NCI-H82 treated with DMSO at 0.1 percent for 48 hours (cell line): ENCODE results near the gene FAM3A.

Experiments
- DNase-seq: peaks from one replicate; lab custom pipeline; 2025; ENCODE audit not compliant: unreplicated experiment; lab: John Stamatoyannopoulos, UW

The FAM3A gene

DNA sequence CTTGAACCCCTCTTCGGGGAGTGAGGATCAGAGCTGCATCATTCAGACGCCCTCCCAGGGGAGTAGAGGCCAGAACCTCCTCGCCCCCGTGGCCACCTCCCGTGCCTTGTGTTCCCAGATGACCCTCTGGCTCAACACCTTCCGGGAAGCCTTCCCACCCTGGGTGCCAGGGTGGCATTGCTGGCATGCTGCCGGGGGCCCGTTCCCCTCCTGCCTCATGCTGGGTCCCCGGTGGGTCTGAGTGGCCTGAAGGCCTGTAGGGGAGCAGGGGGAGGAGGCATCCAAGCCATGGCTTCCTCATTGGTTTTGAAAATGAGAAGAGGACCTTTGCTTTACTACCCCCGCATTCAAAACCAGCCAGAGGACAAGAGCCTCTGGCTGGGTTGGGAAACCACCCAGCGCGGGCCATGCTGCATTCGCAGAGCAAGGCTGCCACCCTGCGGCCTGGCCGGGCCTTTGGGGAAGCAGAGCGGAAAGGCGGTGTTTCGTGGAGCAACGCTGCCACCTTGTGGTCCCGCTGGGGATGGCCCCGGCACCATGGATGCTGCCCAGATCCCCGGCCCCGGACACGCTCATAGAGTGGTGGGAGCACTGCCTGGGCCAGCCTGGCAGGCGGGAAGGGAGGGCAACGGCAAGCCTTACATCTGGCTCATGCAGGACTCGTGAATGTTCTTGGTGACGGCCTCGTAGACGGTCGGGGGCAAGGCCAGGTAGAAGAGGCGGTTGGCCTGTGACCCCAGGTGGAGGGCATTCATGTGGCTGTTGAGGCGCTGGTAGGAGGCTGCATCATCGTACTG, 18.7 kb upstream of the FAM3A start:
- peak; percentile 44 for DNase-seq

DNA sequence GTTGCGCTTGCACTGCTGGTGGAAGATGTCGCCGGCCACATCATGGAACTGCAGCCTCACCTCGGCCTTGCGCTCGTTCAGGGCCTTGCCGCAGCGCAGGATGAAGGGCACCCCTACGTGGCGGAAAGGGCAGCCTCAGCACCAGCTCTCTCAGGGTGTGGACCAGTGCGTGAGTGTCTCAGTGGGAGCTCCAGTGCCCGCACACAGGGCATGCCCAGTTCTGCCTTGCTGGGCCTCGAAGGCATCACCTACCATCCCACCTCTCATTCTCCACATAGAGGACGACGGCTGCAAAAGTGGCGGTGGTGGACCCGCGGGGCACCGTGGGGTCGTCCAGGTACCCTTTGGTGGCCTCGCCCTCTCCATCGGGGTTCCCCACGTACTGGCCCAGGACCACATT, 16.7 kb upstream of the FAM3A start:
- no peak for DNase-seq

DNA sequence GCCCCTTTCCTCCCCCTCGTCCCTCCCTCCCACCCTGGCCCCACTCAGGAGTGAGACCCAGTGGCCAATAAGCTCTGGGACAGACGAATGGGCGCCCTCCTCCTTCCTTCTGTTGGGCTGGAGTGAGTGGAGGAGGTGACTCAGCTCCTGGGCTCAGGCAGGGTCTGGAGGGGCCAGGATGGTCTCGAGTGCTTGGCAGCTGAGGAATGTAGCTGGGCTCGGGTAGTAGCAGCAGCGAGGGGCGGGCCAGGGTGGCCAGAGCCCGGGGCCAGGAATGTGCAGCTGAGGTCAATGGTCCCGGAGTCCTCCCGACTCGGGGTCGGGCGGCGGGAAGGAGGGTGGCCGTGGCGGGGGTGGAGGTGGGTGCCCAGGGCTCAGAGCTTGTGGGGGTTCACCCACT, 15.6 kb upstream of the FAM3A start:
- no peak for DNase-seq

DNA sequence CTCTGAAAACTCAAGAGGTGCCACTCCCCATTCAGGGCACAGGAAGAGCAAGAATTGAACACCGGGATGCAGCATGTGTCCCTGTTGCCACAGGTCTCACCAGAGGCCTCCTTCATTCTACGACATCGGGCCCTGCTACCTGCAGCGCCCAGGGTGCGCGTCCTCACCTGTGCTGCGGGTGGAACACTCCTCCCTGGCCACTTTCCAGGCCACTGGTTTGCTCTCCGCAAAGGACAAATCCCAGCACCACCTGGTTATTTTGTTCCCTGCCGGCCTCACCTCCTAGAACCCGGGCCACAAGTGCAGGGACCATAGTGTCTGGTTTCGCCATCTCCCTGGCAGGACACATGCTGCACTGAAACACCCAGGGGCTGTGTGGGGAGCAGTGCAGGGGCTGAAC, 14.3 kb upstream of the FAM3A start:
- DNase-seq: no peak

DNA sequence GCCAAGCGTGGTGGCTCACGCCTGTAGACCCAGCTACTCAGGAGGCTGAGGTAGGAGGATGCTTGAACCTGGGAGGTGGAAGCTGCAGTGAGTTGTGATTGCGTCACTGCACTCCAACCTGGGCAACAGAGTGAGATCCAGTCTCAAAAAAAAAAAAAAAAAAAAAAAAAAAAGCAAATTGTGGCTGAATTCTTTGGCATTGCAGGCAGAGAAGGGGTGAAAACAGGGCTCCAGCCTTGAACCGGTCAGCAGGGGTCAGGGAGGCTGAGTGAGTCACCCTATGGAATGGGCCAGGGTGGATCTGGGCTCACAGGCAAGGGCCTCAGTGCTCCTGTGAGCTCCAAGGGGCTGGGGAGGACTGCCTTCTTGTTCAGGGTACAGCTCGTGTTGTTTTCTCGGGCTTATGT, 13.2 kb upstream of the FAM3A start:
- DNase-seq: no peak

DNA sequence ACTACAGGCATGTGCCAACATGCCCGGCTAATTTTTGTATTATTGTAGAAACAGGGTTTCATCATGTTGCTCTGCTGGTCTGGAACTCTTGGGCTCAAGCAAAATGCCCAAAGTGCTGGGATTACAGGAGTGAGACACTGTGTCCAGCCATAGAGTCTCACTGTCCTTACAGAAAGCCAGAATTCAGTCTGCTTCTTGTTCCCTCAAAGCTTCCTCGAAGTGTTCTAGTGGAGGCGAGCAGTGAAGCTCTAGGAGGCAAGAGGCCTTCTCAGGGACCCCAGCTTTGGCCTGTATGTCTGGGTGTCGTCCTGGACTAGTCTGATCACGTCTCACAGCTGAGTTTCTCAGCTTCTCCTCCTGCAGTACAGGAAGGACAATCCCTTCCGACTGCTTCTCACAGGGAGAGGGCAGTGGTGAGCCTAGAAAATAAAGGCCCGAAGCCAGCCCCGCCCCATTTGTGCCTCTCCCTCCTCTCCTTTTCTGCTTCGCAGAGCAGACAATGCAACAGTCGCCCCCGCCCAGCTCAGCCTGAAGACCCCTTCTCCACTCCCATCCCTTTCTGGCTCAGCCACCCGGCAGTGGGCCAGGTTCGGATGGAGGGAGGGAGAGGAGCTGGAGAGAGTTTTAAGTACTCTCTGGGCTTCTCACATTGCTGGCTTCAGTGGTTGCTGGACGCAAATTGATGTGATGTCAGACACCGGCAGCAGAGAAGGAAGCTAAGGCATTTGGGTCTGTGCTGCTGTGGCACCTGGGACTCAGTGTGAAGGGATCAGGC, 11.1 kb upstream of the FAM3A start:
- peak; percentile 57 for DNase-seq

DNA sequence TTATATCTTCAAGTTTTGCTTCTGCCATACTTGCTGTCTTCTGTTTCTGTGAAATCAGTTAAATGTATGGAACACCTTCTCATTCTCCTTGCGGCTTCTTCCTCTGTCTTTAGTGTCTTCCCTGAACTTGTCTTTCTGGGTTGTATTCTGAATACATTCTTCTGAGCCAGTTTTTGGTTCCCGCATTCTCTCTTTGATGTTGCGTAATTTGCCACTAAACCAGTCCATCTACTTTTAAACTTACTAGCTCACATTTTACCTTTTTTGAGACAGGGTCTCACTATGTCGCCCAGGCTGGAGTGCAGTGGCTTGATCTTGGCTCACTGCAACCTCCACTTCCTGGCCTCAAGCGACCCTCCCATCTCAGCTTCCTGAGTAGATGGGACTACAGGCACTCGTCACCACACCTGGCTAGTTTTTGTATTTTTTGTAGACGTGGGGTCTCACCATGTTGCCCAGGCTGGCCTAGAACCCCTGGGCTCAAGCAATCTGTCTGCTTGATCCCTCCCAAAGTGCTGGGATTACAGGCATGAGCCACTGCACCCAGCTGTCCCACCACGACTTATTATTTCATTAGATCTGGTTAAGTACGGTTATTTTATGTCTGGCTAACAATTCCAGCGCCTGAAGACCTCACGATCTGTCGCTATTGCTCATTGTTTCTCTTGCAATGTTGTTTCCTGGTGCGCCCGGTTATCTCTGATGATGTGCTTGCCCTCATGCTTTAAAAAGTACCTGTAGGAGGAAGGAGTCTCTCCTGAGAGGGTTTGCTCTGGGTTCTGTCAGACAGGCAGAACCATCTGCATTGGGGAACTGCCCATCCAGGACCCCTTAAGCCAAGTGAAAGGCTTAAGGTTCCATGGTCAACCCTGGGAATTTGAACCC, 9.8 kb upstream of the FAM3A start:
- DNase-seq: no peak

DNA sequence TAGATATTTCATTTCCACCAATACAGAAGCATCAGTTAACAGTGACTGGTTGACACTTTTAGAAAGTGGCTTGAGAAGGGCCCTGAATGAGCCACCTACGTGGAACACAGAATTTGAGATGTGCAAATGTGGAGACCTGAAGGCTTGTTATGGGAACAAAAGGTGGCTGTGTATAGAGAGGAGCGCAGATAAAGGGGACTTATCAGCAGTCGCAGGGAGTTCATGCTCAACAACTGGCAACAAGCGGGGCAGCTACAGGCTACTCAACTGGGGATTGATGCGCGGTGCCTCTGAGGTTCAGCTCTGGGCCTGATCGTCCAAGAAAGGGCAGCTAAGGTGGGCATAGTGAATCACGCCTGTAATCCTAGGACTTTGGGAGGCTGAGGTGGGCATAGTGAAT, 3.4 kb upstream of the FAM3A start:
- DNase-seq: no peak

DNA sequence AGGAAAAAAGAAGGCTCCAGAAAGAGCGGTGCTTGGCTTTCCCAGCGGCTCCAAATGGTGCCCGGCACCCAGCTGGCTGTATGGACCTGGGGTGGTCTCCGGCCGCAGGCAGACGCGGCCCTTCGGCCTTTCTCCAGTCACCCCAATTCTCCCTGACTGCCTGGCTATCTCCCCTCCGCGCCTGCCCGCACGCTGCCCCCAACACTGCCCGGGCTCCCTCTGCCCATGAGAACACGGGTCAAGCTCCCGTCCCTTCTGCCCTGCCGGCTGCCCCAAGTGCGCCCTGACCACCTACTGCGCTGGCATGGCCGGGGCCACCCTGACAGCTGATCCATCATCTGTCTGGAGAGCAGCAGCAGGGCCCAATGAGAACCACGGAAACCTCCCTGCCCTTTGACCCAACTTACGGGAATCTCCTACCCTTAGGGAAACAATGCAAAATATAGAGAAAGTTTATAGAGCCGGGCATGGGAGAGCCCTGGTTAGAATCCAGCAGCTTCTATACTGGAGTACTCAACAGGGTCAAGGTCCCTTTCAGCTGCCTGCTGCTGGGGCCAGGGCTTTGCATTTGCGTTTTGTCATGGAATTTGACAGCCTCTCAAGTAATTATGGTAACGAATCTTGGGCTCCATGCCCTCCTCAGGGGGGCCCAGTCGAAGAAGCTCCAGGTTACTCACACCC, 1.2 kb upstream of the FAM3A start:
- no peak for DNase-seq

DNA sequence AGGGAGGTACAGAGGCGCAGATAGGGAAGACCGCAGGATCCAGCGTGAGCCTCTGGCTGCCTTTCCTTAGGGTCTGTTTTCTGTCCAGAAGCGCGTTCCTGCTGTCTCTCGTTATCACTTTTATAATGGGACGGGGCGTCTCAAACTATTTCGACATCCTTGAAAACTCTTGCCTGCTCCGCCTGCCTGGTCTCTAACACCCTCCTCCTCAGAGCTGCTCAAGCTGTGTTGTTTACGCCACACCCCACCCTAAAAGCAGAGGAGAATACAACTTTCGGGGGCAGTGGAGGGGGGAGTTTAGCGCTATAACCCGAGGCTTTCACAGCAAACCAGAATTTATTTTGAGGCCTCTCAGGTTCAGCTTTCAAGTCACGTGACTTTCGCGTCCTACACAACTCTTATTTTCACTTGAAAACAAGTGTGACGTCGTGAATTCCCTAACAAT, 646 bp upstream of the FAM3A start:
- no peak for DNase-seq

DNA sequence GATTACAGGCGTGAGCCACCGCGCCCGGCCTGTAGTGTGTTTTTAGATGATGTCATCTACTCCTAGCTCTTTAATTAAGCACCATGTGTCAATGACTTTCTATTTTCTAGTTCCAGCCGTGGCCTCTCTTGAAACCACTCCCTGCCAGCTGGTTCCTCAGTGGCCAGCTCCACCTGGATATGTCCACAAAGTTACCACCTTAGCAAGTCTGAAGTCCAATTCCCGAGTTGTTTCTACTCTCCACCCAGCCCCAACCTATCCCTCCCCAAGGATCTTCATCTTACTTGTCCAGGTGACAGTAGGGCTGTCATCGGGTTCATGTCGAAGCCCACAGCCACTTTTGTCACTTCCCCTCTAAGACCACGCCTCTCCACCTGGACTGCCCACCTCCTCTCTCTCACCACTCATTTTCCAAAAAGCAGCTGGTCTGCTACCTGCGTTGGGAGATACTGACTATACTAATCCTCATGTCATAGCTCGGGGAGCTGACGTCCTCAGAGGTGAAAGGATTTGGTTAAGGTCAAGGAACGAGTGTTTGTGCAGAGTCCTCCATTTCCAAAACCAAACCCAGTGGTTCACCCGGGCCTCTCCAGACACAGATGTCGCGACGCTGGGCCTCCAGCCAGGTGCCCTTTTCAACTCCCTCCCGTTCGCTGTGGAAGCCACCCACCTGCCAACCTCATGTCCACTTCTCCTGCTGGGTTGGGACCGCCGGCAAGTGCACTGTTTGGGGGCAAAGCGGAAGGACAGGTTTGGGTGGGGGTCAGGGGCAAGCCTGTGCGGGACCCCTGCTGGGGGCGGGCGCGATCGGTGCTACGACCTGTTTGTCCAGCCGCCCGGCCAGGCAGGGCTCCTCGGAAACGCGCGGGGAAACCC, 704 bp downstream of the FAM3A start:
- no peak for DNase-seq

DNA sequence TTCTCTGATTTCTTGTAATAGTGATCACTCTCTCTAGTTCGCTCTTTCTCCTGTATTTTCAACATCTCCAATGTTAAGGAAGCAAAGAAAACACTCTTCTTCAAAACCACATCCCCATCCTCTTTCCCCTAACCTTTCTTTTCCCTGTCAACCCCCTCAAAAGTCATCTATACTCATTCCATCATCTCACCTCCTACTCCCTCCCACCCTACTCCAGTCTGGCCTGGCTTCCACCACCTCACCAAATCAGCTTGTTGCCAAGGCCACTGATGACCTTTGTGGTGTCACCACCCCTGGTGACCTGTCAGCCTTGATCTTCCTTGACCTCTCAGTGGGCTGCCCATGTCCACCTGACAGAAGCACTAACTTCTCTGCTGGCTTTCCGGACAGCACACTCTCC, 2.3 kb downstream of the FAM3A start:
- DNase-seq: no peak

DNA sequence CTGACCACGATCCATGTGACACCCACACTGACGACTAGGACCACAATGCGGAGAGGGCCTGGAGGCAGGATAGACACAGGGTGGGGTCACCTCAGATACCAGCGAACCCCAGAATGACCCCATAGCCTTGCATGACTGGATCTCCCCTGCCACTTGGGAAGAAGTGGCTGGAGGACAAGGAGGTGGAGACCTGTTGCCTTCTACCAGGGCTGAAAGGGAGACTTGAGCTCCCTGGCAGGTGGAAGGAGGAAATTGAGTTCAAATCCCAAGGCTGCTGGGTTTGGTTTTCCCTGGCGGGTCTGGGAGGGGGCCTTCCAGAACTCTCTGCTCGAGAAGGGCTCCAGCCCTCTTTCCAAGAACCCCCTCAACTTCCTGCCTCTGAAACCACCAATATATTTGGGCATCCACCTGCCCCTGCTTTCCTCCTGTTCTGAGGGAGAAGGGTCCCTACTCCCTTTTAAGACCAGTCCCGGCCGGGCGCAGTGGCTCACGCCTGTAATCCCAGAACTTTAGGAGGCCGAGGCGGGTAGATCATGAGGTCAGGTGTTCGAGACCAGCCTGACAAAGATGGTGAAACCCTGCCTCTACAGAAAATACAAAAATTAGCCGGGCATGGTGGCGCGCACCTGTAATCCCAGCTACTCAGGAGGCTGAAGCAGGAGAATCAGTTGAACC, 3.0 kb downstream of the FAM3A start:
- DNase-seq: no peak

DNA sequence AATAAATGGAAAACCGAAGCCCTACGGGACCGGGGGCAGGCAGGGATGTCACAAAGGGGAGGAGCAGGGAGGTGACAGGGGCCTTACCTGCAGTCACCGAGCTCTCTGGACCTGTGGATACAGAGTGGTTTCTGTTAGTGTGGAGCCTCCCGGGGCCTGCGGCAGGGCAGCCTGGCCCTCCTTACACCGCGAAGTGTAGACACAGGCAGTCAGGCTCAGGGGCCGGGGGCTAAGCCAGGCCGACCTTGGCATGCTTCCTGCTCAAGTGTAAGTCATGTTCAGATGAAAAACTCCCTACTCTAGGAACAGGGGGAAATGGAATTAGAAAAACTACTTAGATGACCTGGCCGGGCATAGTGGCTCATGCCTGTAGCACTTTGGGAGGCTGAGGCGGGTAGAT, 4.3 kb downstream of the FAM3A start:
- no peak for DNase-seq

DNA sequence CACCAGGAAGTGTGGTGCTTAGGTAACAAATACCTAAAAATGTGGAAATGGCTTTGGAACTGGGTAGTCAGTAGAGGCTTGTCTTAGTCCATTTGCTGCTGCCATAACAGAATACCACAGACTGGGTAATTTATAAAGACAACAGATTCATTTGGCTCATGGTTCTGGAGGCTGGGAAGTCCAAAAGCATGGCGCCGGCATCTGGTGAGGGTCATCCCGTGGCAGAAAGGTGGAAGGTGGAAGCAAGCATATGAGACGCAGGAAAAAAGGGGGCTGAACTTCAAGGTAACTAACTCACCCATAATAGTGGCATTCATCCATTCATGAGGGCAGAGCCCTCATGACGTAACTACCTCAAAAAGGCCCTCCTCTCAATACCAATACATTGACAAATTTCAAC, 6.6 kb downstream of the FAM3A start:
- DNase-seq: no peak

DNA sequence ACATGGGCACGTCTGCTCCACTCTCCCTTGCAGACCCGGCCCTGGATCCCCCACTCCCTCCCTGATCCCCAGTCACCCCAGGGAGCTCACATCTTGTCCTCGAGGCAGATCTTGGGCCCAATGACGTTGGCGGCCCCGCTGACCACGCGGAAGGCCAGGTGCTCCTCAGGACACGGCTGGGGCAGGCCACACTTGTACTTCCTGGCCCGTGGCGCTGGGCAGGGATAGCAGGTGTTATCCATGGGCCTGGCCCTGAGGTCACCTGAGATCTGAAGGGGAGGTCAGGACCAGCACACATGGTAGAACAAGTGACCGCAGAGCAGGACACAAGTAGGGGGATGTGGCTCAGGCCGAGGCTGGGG, 7.7 kb downstream of the FAM3A start:
- no peak for DNase-seq

DNA sequence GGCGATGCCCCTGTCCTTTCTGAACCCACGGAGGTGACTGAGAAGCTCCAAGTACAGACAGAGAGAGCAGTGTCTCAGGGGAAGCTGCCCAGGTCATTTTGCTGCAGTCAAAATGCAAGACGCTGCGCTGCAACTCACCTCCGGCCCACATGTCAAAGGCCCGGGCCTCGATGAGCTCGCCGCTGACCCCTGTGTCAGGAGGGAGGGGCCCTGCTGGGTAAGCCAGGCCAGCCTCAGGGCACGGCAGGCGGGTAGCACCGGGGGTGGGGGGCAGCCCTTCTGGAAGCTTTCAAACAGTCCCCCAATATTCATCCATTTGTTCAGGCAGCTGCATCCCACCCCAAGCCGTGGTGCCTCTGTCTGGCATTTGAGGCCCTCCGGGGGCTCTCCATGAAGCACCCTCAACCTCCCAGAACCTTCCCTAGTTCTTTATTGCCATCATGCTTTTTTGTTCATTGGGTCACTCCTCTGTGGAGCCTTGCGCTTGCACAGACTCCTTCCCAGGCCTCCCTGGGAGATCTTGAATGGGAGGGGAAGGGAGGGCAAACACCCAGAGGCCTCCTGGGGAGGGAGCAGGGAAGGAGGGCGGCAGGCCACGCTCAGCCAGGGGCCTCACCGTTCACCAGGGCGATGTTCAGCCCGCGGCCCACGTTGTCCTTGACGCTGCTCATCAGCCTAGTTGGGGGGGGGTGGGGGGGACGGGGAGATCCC, 8.2 kb downstream of the FAM3A start:
- DNase-seq: no peak

DNA sequence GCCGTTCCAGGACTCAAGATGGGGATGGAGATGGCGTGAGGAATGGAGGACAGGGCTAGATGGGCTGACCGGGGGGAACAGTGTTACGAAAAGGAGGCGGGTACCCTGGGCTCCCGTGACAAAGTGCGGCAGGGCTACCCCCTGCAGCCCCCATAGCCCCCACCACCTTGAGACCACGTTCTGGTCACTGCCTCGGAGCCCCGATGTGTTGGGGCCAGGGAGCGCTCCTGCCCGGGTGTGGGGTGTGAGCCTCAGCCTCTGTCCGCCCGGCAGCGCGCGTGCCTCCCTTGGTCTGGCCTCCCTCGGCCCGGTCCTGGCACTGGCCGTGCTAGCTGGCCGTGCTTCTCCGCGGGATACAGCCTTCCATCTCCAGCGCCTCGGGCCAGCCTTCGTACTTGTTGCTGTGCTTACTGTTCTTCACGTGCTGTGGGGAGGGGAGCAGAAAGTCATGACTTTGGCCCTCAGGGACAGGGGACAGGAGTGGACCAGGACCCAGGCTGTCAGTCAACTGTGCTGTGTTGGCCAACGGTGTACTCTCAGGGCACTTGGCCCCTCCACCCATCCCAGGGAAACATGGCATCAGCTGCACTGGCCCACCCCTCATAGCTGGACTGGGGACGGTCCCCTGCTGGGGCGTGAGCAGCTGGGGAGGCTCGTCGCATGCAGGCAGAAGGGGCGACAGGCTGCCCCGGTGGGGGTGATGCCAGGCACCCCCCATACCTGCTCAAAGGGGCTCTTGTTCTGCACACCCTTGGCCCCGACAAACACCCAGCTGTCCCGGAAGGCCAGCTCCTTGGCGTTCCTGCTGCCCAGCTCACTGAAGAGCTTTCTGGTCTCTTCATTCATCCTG, 9.3 kb downstream of the FAM3A start:
- no peak for DNase-seq
